CD4-positive, alpha-beta T cell (primary cell): ENCODE results near the gene PLCB1. TPM values are rescaled to one million over a fixed set of nuclear protein-coding genes. Genes with fewer than 3 reads are reported as not detected.

Experiments used
- ATAC-seq: fragments of 200-7000 bp; cut with Tn5 transposase; one replicate; pipeline ENCODE4 v1.10.0; 2022; ENCODE audit warnings: mild to moderate bottlenecking; ENCODE audit not compliant: poor library complexity
- CTCF ChIA-PET: fragments of 350-600 bp; sonication (Branson Sonifier 250); formaldehyde crosslinking; loops from one replicate; lab custom pipeline; 2021; ENCODE audit warnings: antibody characterized with exemption, inconsistent platforms; lab: Charles Lee
- POLR2A ChIA-PET: fragments of 350-600 bp; sonication (Branson Sonifier 250); formaldehyde crosslinking; loops from one replicate; lab custom pipeline; 2021; ENCODE audit warnings: antibody characterized with exemption, inconsistent platforms; lab: Charles Lee
- DNase-seq, 14 experiments: peaks; one replicate each; pipeline ENCODE4 v3.0.0-alpha.2; 2013 to 2020; ENCODE audit warnings: mixed read lengths in 2 of 14
- H3K27ac ChIP-seq, 2 donors: one replicate each; pipeline versions ENCODE4 v1.5.1 to v1.7.0; 2013; ENCODE audit warnings: low read length in 2 of 2, low read depth in 1 of 2, mild to moderate bottlenecking in 1 of 2
- H3K27me3 ChIP-seq, 2 experiments: 1 replicate in 1 of 2; 2 replicates in 1 of 2; pipeline versions ENCODE4 v1.6.1 to v1.7.0; 2013; ENCODE audit warnings: low read length in 2 of 2, control low read depth in 1 of 2, mild to moderate bottlenecking in 1 of 2, moderate library complexity in 1 of 2; ENCODE audit not compliant: insufficient read depth in 2 of 2, control insufficient read depth in 1 of 2
- H3K36me3 ChIP-seq: one replicate; pipeline ENCODE4 v1.6.1; 2013; ENCODE audit warnings: low read length, control low read depth; ENCODE audit not compliant: insufficient read depth
- H3K4me1 ChIP-seq: one replicate; pipeline ENCODE4 v1.6.1; 2013; ENCODE audit warnings: low read length, control low read depth; ENCODE audit not compliant: insufficient read depth
- H3K4me3 ChIP-seq: one replicate; pipeline ENCODE4 v1.5.1; 2013; ENCODE audit warnings: mild to moderate bottlenecking, low read length, moderate library complexity
- H3K9me3 ChIP-seq, 2 experiments: 1 replicate in 1 of 2; 2 replicates in 1 of 2; pipeline versions ENCODE4 v1.6.1 to v1.7.0; 2013; ENCODE audit warnings: low read length in 2 of 2, mild to moderate bottlenecking in 2 of 2, control low read depth in 1 of 2, moderate library complexity in 1 of 2; ENCODE audit not compliant: control insufficient read depth in 1 of 2, insufficient read depth in 1 of 2
- H3K27ac Mint-ChIP-seq: one replicate; pipeline ENCODE4 v1.8.0; 2020; ENCODE audit warnings: mixed read lengths
- H3K27me3 Mint-ChIP-seq: one replicate; pipeline ENCODE4 v1.8.0; 2021; ENCODE audit warnings: mixed read lengths
- H3K36me3 Mint-ChIP-seq: one replicate; pipeline ENCODE4 v1.8.0; 2021; ENCODE audit warnings: low read depth, mixed read lengths
- H3K4me1 Mint-ChIP-seq: one replicate; pipeline ENCODE4 v1.8.0; 2021; ENCODE audit warnings: low read depth, mixed read lengths
- H3K4me3 Mint-ChIP-seq: one replicate; pipeline ENCODE4 v1.8.0; 2020; ENCODE audit warnings: mild to moderate bottlenecking, mixed read lengths
- H3K9me3 Mint-ChIP-seq: one replicate; pipeline ENCODE4 v1.8.0; 2020; ENCODE audit warnings: mixed read lengths
- CTCF ChIP-seq: fragments of 200-600 bp; IDR thresholded peaks from one replicate; pipeline ENCODE4 v1.8.0; 2022; ENCODE audit warnings: antibody characterized with exemption, mild to moderate bottlenecking
- intact Hi-C, 2 experiments: fragments of 100-400 bp; cut with DNase I in 1 of 2; cut with micrococcal nuclease in 1 of 2; formaldehyde crosslinking; loops; one replicate each; pipeline versions ENCODE4 v1.15.1 to v1.9.0; 2023 to 2025; cut with DNase I, micrococcal nuclease
- total RNA-seq, 174 experiments: library from RNA in 2 of 174; stranded (reverse) in 2 of 174; gene quantifications; one replicate each; pipeline ENCODE4 v1.2.3 and lab custom pipeline; 2021 to 2026

PLCB1 gene
- total RNA-seq, 2 experiments from 2014 or later = 3.8 to 5.6 TPM

- Histone ChIP-seq H3K27me3 (no peaks in the 10 kb centered on the region), H3K9me3 (no peaks in the 10 kb centered on the region), H3K27ac (no peak overlapping the region), H3K36me3 (no peaks in the 10 kb centered on the region), H3K4me1 (no peaks in the 10 kb centered on the region), H3K4me3 (no peak overlapping the region)
- ChIA-PET CTCF (no interaction called here), POLR2A (no interaction called here)
- ATAC-seq = no peak
- DNase-seq = no peak
- intact Hi-C loops = no loop called here
- Mint-ChIP-seq H3K36me3 (no peaks in the 10 kb centered on the region), H3K4me3 (no peak overlapping the region), H3K4me1 (no peaks in the 10 kb centered on the region), H3K9me3 (no peaks in the 10 kb centered on the region), H3K27ac (no peak overlapping the region), H3K27me3 (no peaks in the 10 kb centered on the region)
- no peak for TF ChIP-seq CTCF
Observed at GRCh38 chr20:8449123-8449522, 317.1 kb downstream of the PLCB1 start.

DNA sequence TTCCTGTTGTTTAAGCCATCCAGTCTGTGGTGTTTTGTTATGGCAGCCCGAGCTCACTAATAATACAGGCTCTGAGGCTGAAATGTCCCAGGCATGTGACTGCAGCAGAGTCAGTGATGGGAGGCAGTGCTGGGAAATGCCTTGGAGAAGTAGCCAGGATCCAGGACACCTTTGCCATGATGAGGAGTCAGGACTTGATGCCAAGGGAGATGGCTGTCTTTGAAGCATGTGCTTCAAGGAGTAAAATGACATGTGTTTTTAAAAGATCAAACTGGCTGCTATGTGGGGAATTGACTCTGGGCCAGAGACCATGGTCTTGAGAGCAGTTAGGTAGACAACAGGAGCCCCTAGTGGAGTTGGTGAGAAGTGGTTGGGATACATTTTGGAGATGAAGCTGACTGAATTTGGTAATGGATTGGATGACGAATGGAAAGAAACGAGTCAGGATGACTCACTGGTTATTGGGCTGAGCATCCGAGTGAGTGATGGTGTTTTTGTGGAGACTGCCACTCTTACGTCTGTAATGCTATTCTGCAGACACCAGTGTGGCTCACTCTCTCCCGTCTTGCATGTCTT is 322.2 kb downstream of the PLCB1 start:
- Histone ChIP-seq H3K4me3 (no peak overlapping the region), H3K4me1 (no peaks in the 10 kb centered on the region), H3K27ac (no peak overlapping the region), H3K27me3 (no peaks in the 10 kb centered on the region), H3K9me3 (no peaks in the 10 kb centered on the region), H3K36me3 (no peaks in the 10 kb centered on the region)
- TF ChIP-seq CTCF = no peak
- Mint-ChIP-seq H3K27me3 (no peaks in the 10 kb centered on the region), H3K36me3 (no peaks in the 10 kb centered on the region), H3K4me1 (no peaks in the 10 kb centered on the region), H3K27ac (no peak overlapping the region), H3K4me3 (no peak overlapping the region), H3K9me3 (no peaks in the 10 kb centered on the region)
- POLR2A ChIA-PET = no interaction called here
- intact Hi-C loops = no loop called here
- CTCF ChIA-PET = no interaction called here
- ATAC-seq (no peak), DNase-seq (peak in 2 of 14 experiments; percentile 43 to 61)

DNA sequence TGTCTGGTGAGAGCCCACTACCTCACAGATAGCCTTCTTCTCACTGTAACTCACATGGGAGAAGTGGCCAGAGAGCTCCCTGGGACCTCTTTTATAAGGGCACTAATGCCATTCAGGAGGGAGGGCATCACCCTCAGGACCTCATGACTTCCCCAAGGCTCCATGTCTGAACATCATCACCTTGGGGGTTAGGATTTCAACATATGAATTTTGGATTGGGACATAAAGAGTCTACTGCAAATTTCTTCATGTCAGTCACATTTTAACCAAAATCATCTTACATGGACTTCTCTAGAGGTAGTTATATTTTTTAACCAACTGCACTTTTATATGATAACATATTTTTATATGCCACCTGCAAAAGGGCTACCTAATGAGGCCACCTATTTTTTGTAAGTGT is 324.7 kb downstream of the PLCB1 start:
- intact Hi-C loops = no loop called here
- CTCF ChIA-PET = no interaction called here
- POLR2A ChIA-PET = no interaction called here
- ATAC-seq (no peak), DNase-seq (no peak)
- TF ChIP-seq CTCF = no peak
- Histone ChIP-seq H3K27me3 (no peaks in the 10 kb centered on the region), H3K4me3 (no peak overlapping the region), H3K36me3 (no peaks in the 10 kb centered on the region), H3K9me3 (no peaks in the 10 kb centered on the region), H3K4me1 (no peaks in the 10 kb centered on the region), H3K27ac (no peak overlapping the region)
- H3K9me3 Mint-ChIP-seq = no peaks in the 10 kb centered on the region
- H3K4me3 Mint-ChIP-seq = no peak overlapping the region
- no peaks in the 10 kb centered on the region for H3K36me3 Mint-ChIP-seq
- no peak overlapping the region for H3K27ac Mint-ChIP-seq
- H3K27me3 Mint-ChIP-seq = no peaks in the 10 kb centered on the region
- H3K4me1 Mint-ChIP-seq = no peaks in the 10 kb centered on the region
